ENCODE measurements around the gene LAMTOR2.

LAMTOR2 gene

DNA sequence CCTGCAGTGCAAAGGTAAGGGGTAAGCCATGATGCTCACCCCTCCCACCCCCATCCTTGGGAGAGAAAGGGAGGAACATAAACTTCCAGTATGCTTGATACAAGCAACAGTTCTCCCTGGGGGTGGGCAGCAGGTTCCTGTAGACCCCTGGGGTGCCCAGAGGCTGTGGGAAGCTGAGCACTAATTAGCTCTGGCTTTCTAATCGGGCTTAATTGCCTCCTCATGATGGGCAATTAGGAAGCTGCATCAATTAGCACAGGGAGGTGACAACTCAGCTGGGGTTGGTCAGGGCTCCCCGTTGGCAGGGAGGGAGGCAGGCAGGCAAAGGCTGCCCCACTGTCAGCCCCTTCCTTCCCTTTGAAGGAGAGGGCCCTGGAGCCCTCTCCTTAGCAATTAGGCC lies 44.2 kb downstream of the LAMTOR2 start:
- Histone ChIP-seq H2BK120ac (ENCODE audit: low read depth, low read length) (no peak overlapping the region), H3K56ac (ENCODE audit: low read length) (no peak overlapping the region), H2AK5ac (ENCODE audit: low read length) (no peak overlapping the region), H3K79me1 (ENCODE audit: low read length) (peaks cover 3% of the 10 kb centered on the region), H3K27me3 (ENCODE audit: insufficient read depth, low read length, poor library complexity) (no peaks in the 10 kb centered on the region), H3K27ac (ENCODE audit: low read depth, low read length) (no peak overlapping the region), H3K4me2 (ENCODE audit: low read length) (no peak overlapping the region), H3K18ac (ENCODE audit: low read length) (no peak overlapping the region), H3K4me1 (ENCODE audit: control insufficient read depth, low read depth, low read length) (peaks cover 13% of the 10 kb centered on the region), H2BK15ac (replicated peaks; ENCODE audit: low read depth) (no peak overlapping the region), H3K79me2 (ENCODE audit: control insufficient read depth, insufficient read depth, low read length) (no peaks in the 10 kb centered on the region), H4K8ac (ENCODE audit: low read depth, low read length) (no peak overlapping the region), H3K4ac (ENCODE audit: low read depth, low read length) (no peak overlapping the region), H2BK5ac (ENCODE audit: low read length) (no peak overlapping the region), H3K36me3 (ENCODE audit: control insufficient read depth, insufficient read depth, low read length) (no peaks in the 10 kb centered on the region), H3K4me3 (ENCODE audit: low read length) (no peak overlapping the region), H3K9ac (ENCODE audit: low read length) (no peak overlapping the region), H3K23ac (ENCODE audit: low read length) (no peak overlapping the region), H4K5ac (ENCODE audit: low read length) (no peak overlapping the region)
- no peak for DNase-seq
- WGBS (ENCODE audit: extremely low coverage, insufficient coverage, low lambda C conversion rate), result no CpG with 5 or more reads among the region's 2 CpGs

DNA sequence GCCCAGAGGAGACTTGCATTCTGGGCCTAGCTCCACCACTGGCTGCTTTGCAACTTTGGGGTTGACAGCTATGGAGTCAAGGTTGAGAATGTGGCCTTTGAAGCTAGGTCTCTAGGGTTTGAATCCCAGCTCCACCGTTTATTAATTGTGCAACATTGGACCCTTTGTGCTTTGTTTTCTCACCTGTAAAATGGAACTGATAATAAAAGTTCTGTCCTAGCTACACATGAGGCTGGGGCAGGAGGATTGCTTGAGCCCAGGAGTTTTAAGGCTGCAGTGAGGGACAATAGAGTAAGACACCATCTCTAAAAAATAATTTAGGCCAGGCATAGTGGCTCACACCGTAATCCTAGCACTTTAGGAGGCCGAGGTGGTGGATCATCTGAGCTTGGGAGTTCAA lies 44.7 kb downstream of the LAMTOR2 start:
- H3K27ac ChIP-seq (ENCODE audit: low read depth, low read length), result no peak overlapping the region

DNA sequence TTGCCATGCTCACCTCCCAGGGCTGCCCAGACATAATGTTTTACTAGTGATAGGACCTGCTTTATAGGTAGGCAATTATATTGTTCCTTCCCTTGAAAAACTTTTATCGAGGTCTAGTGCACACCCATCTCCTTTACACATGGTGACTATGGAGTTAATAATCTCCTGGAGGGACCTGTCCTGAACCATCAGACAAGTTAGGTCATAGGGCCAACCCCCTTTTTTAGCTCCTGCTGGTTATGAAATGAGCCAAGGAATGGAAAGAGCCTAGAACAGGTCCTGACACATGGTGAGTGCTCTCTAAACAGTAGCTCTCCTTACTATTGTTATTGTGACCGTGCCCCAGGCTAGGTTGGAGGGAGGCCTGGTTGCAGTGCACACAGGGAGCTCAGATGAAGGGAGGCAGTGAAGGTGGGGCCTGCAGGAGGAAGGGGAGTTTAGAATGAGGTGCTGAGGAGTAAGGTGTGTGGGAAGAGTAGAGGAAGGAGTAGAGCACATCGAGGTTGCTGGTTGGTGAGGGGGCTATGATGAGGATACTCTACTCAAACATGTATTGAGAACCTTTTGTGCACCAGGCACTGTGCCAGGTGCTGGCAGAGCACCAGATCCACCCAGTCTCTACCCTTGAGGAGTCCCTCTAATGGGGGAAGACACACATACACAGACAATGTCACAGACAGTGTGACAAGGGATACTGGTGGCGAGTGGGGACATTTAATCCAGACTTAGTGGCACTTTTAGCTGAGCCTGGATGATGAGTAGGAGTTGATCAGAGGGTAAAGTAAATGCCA lies 45.8 kb downstream of the LAMTOR2 start:
- H2BK5ac ChIP-seq (ENCODE audit: low read length), result no peak overlapping the region
- no CpG with 5 or more reads among the region's 4 CpGs for WGBS (ENCODE audit: extremely low coverage, insufficient coverage, low lambda C conversion rate)
- H3K4me2 ChIP-seq (ENCODE audit: low read length), result no peak overlapping the region
- H3K36me3 ChIP-seq (ENCODE audit: control insufficient read depth, insufficient read depth, low read length), result no peaks in the 10 kb centered on the region
- H3K4ac ChIP-seq (ENCODE audit: low read depth, low read length), result no peak overlapping the region
- no peak overlapping the region for H3K18ac ChIP-seq (ENCODE audit: low read length)
- no peak overlapping the region for H3K9ac ChIP-seq (ENCODE audit: low read length)
- H4K8ac ChIP-seq (ENCODE audit: low read depth, low read length), result no peak overlapping the region
- H2BK120ac ChIP-seq (ENCODE audit: low read depth, low read length), result no peak overlapping the region
- H4K5ac ChIP-seq (ENCODE audit: low read length), result no peak overlapping the region
- no peak overlapping the region for H3K56ac ChIP-seq (ENCODE audit: low read length)
- H3K4me3 ChIP-seq (ENCODE audit: low read length), result no peak overlapping the region
- H3K79me1 ChIP-seq (ENCODE audit: low read length), result peaks cover 2% of the 10 kb centered on the region
- H3K27ac ChIP-seq (ENCODE audit: low read depth, low read length), result no peak overlapping the region
- H3K79me2 ChIP-seq (ENCODE audit: control insufficient read depth, insufficient read depth, low read length), result no peaks in the 10 kb centered on the region
- H2BK15ac ChIP-seq (replicated peaks; ENCODE audit: low read depth), result no peak overlapping the region
- no peaks in the 10 kb centered on the region for H3K27me3 ChIP-seq (ENCODE audit: insufficient read depth, low read length, poor library complexity)
- no peak overlapping the region for H3K23ac ChIP-seq (ENCODE audit: low read length)
- no peak for DNase-seq
- H3K4me1 ChIP-seq (ENCODE audit: control insufficient read depth, low read depth, low read length), result peaks cover 26% of the 10 kb centered on the region
- no peak overlapping the region for H2AK5ac ChIP-seq (ENCODE audit: low read length)

More for the DNA sequence above, 44.7 kb downstream of the LAMTOR2 start:
- no peak overlapping the region for H3K4me3 ChIP-seq (ENCODE audit: low read length)
- peaks cover 15% of the 10 kb centered on the region for H3K4me1 ChIP-seq (ENCODE audit: control insufficient read depth, low read depth, low read length)
- no peak overlapping the region for H3K9ac ChIP-seq (ENCODE audit: low read length)
- DNase-seq, result no peak
- H3K79me2 ChIP-seq (ENCODE audit: control insufficient read depth, insufficient read depth, low read length), result no peaks in the 10 kb centered on the region
- H3K79me1 ChIP-seq (ENCODE audit: low read length), result peaks cover 2% of the 10 kb centered on the region
- H3K4ac ChIP-seq (ENCODE audit: low read depth, low read length), result no peak overlapping the region
- H3K56ac ChIP-seq (ENCODE audit: low read length), result no peak overlapping the region
- no peaks in the 10 kb centered on the region for H3K36me3 ChIP-seq (ENCODE audit: control insufficient read depth, insufficient read depth, low read length)
- no peak overlapping the region for H2AK5ac ChIP-seq (ENCODE audit: low read length)
- no peak overlapping the region for H2BK15ac ChIP-seq (replicated peaks; ENCODE audit: low read depth)
- H2BK120ac ChIP-seq (ENCODE audit: low read depth, low read length), result no peak overlapping the region
- H3K18ac ChIP-seq (ENCODE audit: low read length), result no peak overlapping the region
- no peaks in the 10 kb centered on the region for H3K27me3 ChIP-seq (ENCODE audit: insufficient read depth, low read length, poor library complexity)
- H3K4me2 ChIP-seq (ENCODE audit: low read length), result no peak overlapping the region
- no peak overlapping the region for H4K8ac ChIP-seq (ENCODE audit: low read depth, low read length)
- no peak overlapping the region for H4K5ac ChIP-seq (ENCODE audit: low read length)
- no CpG with 5 or more reads among the region's 3 CpGs for WGBS (ENCODE audit: extremely low coverage, insufficient coverage, low lambda C conversion rate)
- no peak overlapping the region for H2BK5ac ChIP-seq (ENCODE audit: low read length)
- H3K23ac ChIP-seq (ENCODE audit: low read length), result no peak overlapping the region

DNA sequence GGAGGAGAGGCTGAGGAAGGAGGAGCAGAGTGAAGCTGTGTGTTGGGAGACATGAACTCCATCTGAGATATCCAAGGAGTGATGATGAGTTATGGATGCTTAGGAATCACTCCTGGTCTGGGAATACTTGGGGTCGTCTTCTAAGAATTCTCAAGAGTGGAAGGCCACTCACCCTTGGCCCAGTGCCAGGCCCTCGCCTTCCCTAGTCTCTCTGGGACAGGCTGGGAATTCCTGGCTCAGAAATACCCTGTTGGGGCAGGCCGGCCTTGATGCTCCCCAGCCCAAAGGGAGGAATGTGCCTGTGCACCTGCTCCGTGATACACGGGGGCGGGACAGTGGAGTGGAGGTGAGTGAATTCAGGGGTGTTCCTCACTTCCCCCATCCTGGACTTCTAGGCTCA lies 47.3 kb downstream of the LAMTOR2 start:
- no peak overlapping the region for H2AK5ac ChIP-seq (ENCODE audit: low read length)
- peaks cover 28% of the 10 kb centered on the region for H3K4me1 ChIP-seq (ENCODE audit: control insufficient read depth, low read depth, low read length)
- H3K56ac ChIP-seq (ENCODE audit: low read length), result no peak overlapping the region
- no peak overlapping the region for H2BK15ac ChIP-seq (replicated peaks; ENCODE audit: low read depth)
- H2BK120ac ChIP-seq (ENCODE audit: low read depth, low read length), result no peak overlapping the region
- no peaks in the 10 kb centered on the region for H3K36me3 ChIP-seq (ENCODE audit: control insufficient read depth, insufficient read depth, low read length)
- no peak overlapping the region for H3K4me2 ChIP-seq (ENCODE audit: low read length)
- no peak overlapping the region for H3K4me3 ChIP-seq (ENCODE audit: low read length)
- H4K5ac ChIP-seq (ENCODE audit: low read length), result no peak overlapping the region
- H3K9ac ChIP-seq (ENCODE audit: low read length), result no peak overlapping the region
- peaks cover 2% of the 10 kb centered on the region for H3K79me1 ChIP-seq (ENCODE audit: low read length)
- H4K8ac ChIP-seq (ENCODE audit: low read depth, low read length), result no peak overlapping the region
- no peak overlapping the region for H2BK5ac ChIP-seq (ENCODE audit: low read length)
- H3K27ac ChIP-seq (ENCODE audit: low read depth, low read length), result no peak overlapping the region
- H3K4ac ChIP-seq (ENCODE audit: low read depth, low read length), result no peak overlapping the region
- WGBS (ENCODE audit: extremely low coverage, insufficient coverage, low lambda C conversion rate), result no CpG with 5 or more reads among the region's 6 CpGs
- no peaks in the 10 kb centered on the region for H3K27me3 ChIP-seq (ENCODE audit: insufficient read depth, low read length, poor library complexity)
- no peak overlapping the region for H3K18ac ChIP-seq (ENCODE audit: low read length)
- H3K79me2 ChIP-seq (ENCODE audit: control insufficient read depth, insufficient read depth, low read length), result no peaks in the 10 kb centered on the region
- no peak for DNase-seq
- H3K23ac ChIP-seq (ENCODE audit: low read length), result no peak overlapping the region

DNA sequence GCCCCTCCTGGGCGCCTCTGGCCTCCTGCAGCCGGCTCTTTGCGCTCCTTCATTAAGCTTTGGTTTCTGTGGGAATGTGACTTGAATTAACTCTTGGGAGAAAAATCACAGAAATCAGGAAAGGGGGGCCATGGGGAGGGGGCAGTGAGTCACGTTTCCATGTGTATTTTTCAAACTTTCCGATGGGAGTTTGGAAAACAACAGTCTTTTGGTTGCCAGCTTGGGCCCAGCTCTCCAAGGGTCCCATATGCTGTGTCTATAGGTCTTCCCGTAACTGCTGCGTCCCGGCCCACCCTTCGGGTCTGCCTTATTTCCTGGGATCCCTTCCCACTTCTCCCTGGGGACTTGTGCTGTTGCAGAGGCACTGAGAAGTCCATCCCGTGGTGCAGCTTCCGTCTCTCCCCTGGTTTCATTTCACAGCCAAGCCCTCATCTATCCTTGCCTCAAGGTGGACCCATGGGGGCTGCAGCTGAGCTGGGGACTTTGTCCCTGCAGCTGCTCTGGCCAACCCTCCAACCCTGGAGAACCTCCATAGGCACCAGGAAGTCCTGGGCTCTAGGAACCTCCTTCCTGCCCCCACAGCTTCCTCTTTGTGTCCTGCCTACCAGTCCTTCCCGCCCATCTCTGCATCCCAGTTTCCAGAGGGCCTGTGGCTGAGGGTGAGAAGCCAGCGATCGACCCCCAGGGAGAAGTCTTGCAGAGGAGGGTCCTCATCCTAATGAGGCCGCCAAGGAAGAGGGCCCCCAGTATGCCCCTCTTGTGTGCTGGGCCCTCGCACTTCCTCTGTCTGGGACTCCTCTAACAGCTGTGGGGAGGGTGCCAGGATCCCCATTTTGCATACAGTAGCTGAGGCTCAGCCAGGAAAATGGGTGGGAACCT lies 48.3 kb downstream of the LAMTOR2 start:
- Histone ChIP-seq H2BK5ac (ENCODE audit: low read length) (no peak overlapping the region), H3K79me2 (ENCODE audit: control insufficient read depth, insufficient read depth, low read length) (no peaks in the 10 kb centered on the region), H3K27ac (ENCODE audit: low read depth, low read length) (no peak overlapping the region), H2BK120ac (ENCODE audit: low read depth, low read length) (no peak overlapping the region), H4K8ac (ENCODE audit: low read depth, low read length) (no peak overlapping the region), H3K23ac (ENCODE audit: low read length) (no peak overlapping the region), H4K5ac (ENCODE audit: low read length) (no peak overlapping the region), H3K79me1 (ENCODE audit: low read length) (no peaks in the 10 kb centered on the region), H3K36me3 (ENCODE audit: control insufficient read depth, insufficient read depth, low read length) (no peaks in the 10 kb centered on the region), H3K9ac (ENCODE audit: low read length) (no peak overlapping the region), H3K18ac (ENCODE audit: low read length) (no peak overlapping the region), H3K4ac (ENCODE audit: low read depth, low read length) (no peak overlapping the region), H3K27me3 (ENCODE audit: insufficient read depth, low read length, poor library complexity) (no peaks in the 10 kb centered on the region), H2BK15ac (replicated peaks; ENCODE audit: low read depth) (no peak overlapping the region), H3K4me2 (ENCODE audit: low read length) (no peak overlapping the region), H3K56ac (ENCODE audit: low read length) (peak overlapping the region; percentile 58), H3K4me3 (ENCODE audit: low read length) (no peak overlapping the region), H3K4me1 (ENCODE audit: control insufficient read depth, low read depth, low read length) (peaks cover 35% of the 10 kb centered on the region), H2AK5ac (ENCODE audit: low read length) (peak overlapping the region; percentile 79)
- no peak for DNase-seq
- no CpG with 5 or more reads among the region's 16 CpGs for WGBS (ENCODE audit: extremely low coverage, insufficient coverage, low lambda C conversion rate)

Data from mesendoderm (in vitro differentiated cells).